DND-41 (cell line): ENCODE results near the gene ART5.
"Not testable (repeated sequence)": the region's sequence is repeated elsewhere in the genome, so short reads cannot be mapped to it uniquely, and the experiment has no call there.

Source experiments
- ATAC-seq: fragments of 200-7000 bp; cut with Tn5 transposase; 3 replicates; pipeline ENCODE4 v1.9.1; 2021; ENCODE audit warnings: low read depth; ENCODE audit not compliant: insufficient read depth
- DNase-seq: peaks from one replicate; pipeline ENCODE4 v3.0.0-alpha.2; 2020
- H2AFZ ChIP-seq: 2 replicates; pipeline ENCODE4 v1.6.0; 2012; ENCODE audit warnings: low read depth, low read length
- H3K27ac ChIP-seq: 2 replicates; pipeline ENCODE4 v1.5.1; 2012; ENCODE audit warnings: low read length, inconsistent platforms
- H3K27me3 ChIP-seq: fragments of 200-600 bp; sonication (generic); 2 replicates; pipeline ENCODE4 v1.6.0; 2012; ENCODE audit warnings: low read length, mild to moderate bottlenecking, inconsistent platforms; ENCODE audit not compliant: insufficient read depth, poor library complexity
- H3K36me3 ChIP-seq: 2 replicates; pipeline ENCODE4 v1.5.1; 2012; ENCODE audit warnings: low read length, inconsistent platforms; ENCODE audit not compliant: insufficient read depth
- H3K4me1 ChIP-seq: 2 replicates; pipeline ENCODE4 v1.5.1; 2012; ENCODE audit warnings: mild to moderate bottlenecking, low read length; ENCODE audit not compliant: insufficient read depth
- H3K4me2 ChIP-seq: 2 replicates; pipeline ENCODE4 v1.6.0; 2012; ENCODE audit warnings: mild to moderate bottlenecking, moderate library complexity, low read length, inconsistent platforms; ENCODE audit not compliant: insufficient read depth
- H3K4me3 ChIP-seq, 2 experiments: fragments of 200-600 bp in 1 of 2; shearing (Covaris generic) in 1 of 2; 2 replicates each; pipeline ENCODE4 v1.5.1; 2012 to 2016; ENCODE audit warnings: inconsistent platforms in 2 of 2, low read length in 2 of 2, mild to moderate bottlenecking in 2 of 2, low read depth in 1 of 2, moderate library complexity in 1 of 2
- H3K79me2 ChIP-seq: 2 replicates; pipeline ENCODE4 v1.6.0; 2012; ENCODE audit warnings: low read length, inconsistent platforms; ENCODE audit not compliant: insufficient read depth
- H3K9ac ChIP-seq: 2 replicates; pipeline ENCODE4 v1.6.0; 2012; ENCODE audit warnings: low read depth, mild to moderate bottlenecking, inconsistent platforms, low read length, moderate library complexity
- H3K9me3 ChIP-seq: 2 replicates; pipeline ENCODE4 v1.5.1; 2012; ENCODE audit warnings: low read length, moderate library complexity, mild to moderate bottlenecking, inconsistent platforms; ENCODE audit not compliant: insufficient read depth, severe bottlenecking
- H4K20me1 ChIP-seq: 2 replicates; pipeline ENCODE4 v1.6.0; 2012; ENCODE audit warnings: low read length; ENCODE audit not compliant: insufficient read depth
- CTCF ChIP-seq: IDR thresholded peaks from 2 replicates; pipeline ENCODE4 v1.5.1; 2012; ENCODE audit warnings: borderline replicate concordance, low read length, moderate library complexity, mild to moderate bottlenecking; ENCODE audit not compliant: poor library complexity, severe bottlenecking; ENCODE audit errors: extremely low read depth
- EZH2 ChIP-seq: IDR thresholded peaks from 3 replicates; pipeline ENCODE4 v1.6.1; 2012; ENCODE audit warnings: borderline replicate concordance, low read depth, mild to moderate bottlenecking, moderate library complexity, low read length, inconsistent platforms; ENCODE audit not compliant: severe bottlenecking

Gene ART5

GRCh38 chr11:3658252-3658651, 16.5 kb upstream of the ART5 start:
- no peaks in the 10 kb centered on the region for H4K20me1 ChIP-seq
- no peak overlapping the region for H3K4me3 ChIP-seq
- H3K36me3 ChIP-seq: no peaks in the 10 kb centered on the region
- no peak for TF ChIP-seq CTCF
- TF ChIP-seq EZH2: no peak
- H3K4me1 ChIP-seq: no peaks in the 10 kb centered on the region
- ATAC-seq (no peak), DNase-seq (no peak)
- no peak overlapping the region for H3K27ac ChIP-seq
- H3K79me2 ChIP-seq: no peaks in the 10 kb centered on the region
- no peak overlapping the region for H3K4me2 ChIP-seq
- H3K9ac ChIP-seq: no peak overlapping the region
- H3K27me3 ChIP-seq: peaks cover 5% of the 10 kb centered on the region
- no peaks in the 10 kb centered on the region for H3K9me3 ChIP-seq
- no peak overlapping the region for H2AFZ ChIP-seq

- not testable (repeated sequence) for H3K4me1 ChIP-seq, H3K36me3 ChIP-seq, ATAC-seq, H3K9me3 ChIP-seq, H3K27ac ChIP-seq, H4K20me1 ChIP-seq, H3K9ac ChIP-seq, H3K27me3 ChIP-seq, H3K4me3 ChIP-seq, H3K79me2 ChIP-seq, DNase-seq, H3K4me2 ChIP-seq, H2AFZ ChIP-seq
These were observed 15.5 kb upstream of the ART5 start for GRCh38 chr11:3657331-3657730.

GRCh38 chr11:3655547-3655946, 13.8 kb upstream of the ART5 start:
- Histone ChIP-seq H3K4me1 (no peaks in the 10 kb centered on the region), H2AFZ (no peak overlapping the region), H3K36me3 (no peaks in the 10 kb centered on the region), H3K79me2 (no peaks in the 10 kb centered on the region), H3K9me3 (no peaks in the 10 kb centered on the region), H4K20me1 (no peaks in the 10 kb centered on the region), H3K27me3 (peaks cover 5% of the 10 kb centered on the region), H3K9ac (no peak overlapping the region), H3K4me2 (no peak overlapping the region), H3K27ac (no peak overlapping the region), H3K4me3 (no peak overlapping the region)
- TF ChIP-seq EZH2 (no peak), CTCF (no peak)
- ATAC-seq (no peak), DNase-seq (no peak)

- not testable (repeated sequence) for H3K9ac ChIP-seq, DNase-seq, H3K36me3 ChIP-seq, H3K27me3 ChIP-seq, H3K4me1 ChIP-seq, H3K9me3 ChIP-seq, H3K79me2 ChIP-seq, H3K4me3 ChIP-seq, H3K4me2 ChIP-seq, H3K27ac ChIP-seq, H4K20me1 ChIP-seq, H2AFZ ChIP-seq, ATAC-seq
These were observed 10.7 kb upstream of the ART5 start for GRCh38 chr11:3652514-3652913.

GRCh38 chr11:3649374-3649773, 7.6 kb upstream of the ART5 start:
- H3K4me1 ChIP-seq, H3K9ac ChIP-seq, H3K4me3 ChIP-seq, H4K20me1 ChIP-seq, H3K36me3 ChIP-seq, DNase-seq, H3K27ac ChIP-seq, H2AFZ ChIP-seq, H3K9me3 ChIP-seq, H3K4me2 ChIP-seq, ATAC-seq, H3K79me2 ChIP-seq, H3K27me3 ChIP-seq: not testable (repeated sequence)

GRCh38 chr11:3648843-3649242, 7.1 kb upstream of the ART5 start:
- not testable (repeated sequence) for H3K4me3 ChIP-seq, H3K79me2 ChIP-seq, H2AFZ ChIP-seq, H3K27me3 ChIP-seq, H3K36me3 ChIP-seq, ATAC-seq, DNase-seq, H3K27ac ChIP-seq, H3K9ac ChIP-seq, H4K20me1 ChIP-seq, H3K9me3 ChIP-seq, H3K4me2 ChIP-seq, H3K4me1 ChIP-seq
